Stimulated activated effector memory CD8-positive, alpha-beta T cell treated with anti-CD3 and anti-CD28 coated beads, Interleukin-12 subunit alpha, Interleukin-12 subunit beta, amount 100 ng/mL, for 72 hours (primary cell): ENCODE results near the gene ASB1.

ENCODE experiments used
- ATAC-seq: fragments of 150-1000 bp; cut with Tn5 transposase; 2 replicates; pipeline ENCODE4 v1.10.0; 2021
- DNase-seq, 2 donors: peaks; one replicate each; pipeline ENCODE4 v3.0.0; 2021 to 2022; ENCODE audit warnings: low spot score in 2 of 2
- H3K27ac Mint-ChIP-seq: one replicate; pipeline ENCODE4 v1.8.0; 2022; ENCODE audit warnings: mild to moderate bottlenecking, mixed read lengths
- H3K36me3 Mint-ChIP-seq: one replicate; pipeline ENCODE4 v1.8.0; 2022; ENCODE audit warnings: mild to moderate bottlenecking, mixed read lengths
- H3K4me1 Mint-ChIP-seq: one replicate; pipeline ENCODE4 v1.8.0; 2022; ENCODE audit warnings: mixed read lengths
- H3K4me3 Mint-ChIP-seq: one replicate; pipeline ENCODE4 v1.8.0; 2022; ENCODE audit warnings: mild to moderate bottlenecking, mixed read lengths
- H3K9me3 Mint-ChIP-seq: one replicate; pipeline ENCODE4 v1.8.0; 2022; ENCODE audit warnings: mixed read lengths

Gene ASB1

DNA sequence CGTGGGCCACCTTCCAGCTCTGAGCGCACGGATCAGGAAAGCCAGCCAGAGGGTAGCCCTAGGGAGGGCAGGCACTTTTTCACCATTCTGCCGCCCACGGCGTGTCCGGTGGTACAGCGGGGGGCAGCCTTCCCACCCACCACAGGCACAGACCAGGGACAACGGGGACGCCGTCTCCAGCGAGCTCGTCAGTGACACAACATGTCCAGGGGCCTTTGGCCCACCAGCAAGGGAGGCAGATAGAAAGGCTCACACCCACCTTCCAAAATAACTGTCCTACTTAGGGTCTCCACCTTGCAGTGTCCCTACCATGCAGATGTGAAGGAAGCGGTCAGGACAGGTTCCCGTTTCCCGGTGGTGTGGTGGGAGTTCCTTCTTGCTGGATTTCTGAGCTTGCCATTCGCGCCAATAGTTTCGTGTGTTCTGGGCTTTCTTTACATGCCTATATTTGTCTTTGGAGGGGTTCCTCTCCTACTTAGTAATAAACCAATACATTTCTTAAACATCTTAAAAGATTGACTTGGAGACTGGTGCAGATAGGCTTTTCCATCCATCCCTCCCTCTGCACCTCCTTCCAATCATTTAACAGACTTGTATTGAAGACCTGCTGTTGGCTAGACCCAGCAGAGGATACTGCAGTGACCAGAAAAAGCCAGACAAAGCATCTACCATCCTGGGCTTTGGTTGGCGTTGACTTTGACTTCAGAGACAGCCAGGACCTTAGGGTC, 872 bp downstream of the ASB1 start:
- H3K4me1 Mint-ChIP-seq: peaks cover 38% of the 10 kb centered on the region
- peak overlapping the region; percentile 93 for H3K27ac Mint-ChIP-seq
- no peaks in the 10 kb centered on the region for H3K9me3 Mint-ChIP-seq
- peaks cover 29% of the 10 kb centered on the region for H3K36me3 Mint-ChIP-seq
- H3K4me3 Mint-ChIP-seq: peak overlapping the region; percentile 82
- DNase-seq (no peak), ATAC-seq (peak; percentile 8)

DNA sequence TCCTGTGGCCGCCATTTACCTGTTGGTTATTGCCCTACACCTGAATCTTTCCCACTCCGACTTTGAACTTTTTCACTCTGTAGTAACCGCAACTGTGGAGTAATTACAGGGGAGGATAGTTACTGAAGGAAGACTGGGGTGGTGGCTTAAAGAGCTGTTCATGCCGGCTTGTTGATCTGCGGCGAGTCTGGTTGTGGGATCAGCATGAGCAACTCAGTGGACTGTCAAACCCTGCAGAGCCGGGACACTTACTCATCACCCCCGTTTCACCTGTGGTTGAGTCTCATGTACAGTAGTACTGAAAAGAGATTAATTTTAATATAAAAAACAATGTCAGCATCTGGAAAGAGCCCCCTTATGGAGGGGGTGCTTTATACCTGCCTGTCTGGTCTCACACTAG, 2.1 kb downstream of the ASB1 start:
- no peaks in the 10 kb centered on the region for H3K9me3 Mint-ChIP-seq
- H3K4me1 Mint-ChIP-seq: peaks cover 39% of the 10 kb centered on the region
- DNase-seq (no peak), ATAC-seq (no peak)
- H3K4me3 Mint-ChIP-seq: peak overlapping the region; percentile 82
- peak overlapping the region; percentile 93 for H3K27ac Mint-ChIP-seq
- peaks cover 37% of the 10 kb centered on the region for H3K36me3 Mint-ChIP-seq

DNA sequence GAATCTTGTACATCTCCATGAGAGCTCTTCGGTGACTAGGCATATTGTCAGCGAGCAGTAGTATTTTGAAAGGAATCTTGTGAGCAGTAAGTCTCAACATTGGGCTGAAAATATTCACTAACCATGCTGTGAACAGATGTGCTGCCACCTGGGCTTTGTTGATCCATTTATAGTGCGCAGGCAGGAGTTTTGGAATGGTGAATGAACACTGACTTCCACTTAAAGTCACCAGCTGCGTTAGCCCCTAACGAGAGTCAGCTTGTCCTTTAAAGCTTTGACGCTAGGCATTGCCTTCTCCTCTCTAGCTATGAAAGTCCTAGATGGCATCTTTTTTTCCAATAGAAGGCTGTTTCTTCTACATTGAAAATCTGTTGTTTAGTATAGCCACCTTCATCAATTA, 4.1 kb downstream of the ASB1 start:
- Mint-ChIP-seq H3K9me3 (no peaks in the 10 kb centered on the region), H3K27ac (peak overlapping the region; percentile 23), H3K4me3 (no peak overlapping the region), H3K4me1 (peaks cover 43% of the 10 kb centered on the region), H3K36me3 (peaks cover 51% of the 10 kb centered on the region)
- no peak for ATAC-seq
- no peak for DNase-seq

DNA sequence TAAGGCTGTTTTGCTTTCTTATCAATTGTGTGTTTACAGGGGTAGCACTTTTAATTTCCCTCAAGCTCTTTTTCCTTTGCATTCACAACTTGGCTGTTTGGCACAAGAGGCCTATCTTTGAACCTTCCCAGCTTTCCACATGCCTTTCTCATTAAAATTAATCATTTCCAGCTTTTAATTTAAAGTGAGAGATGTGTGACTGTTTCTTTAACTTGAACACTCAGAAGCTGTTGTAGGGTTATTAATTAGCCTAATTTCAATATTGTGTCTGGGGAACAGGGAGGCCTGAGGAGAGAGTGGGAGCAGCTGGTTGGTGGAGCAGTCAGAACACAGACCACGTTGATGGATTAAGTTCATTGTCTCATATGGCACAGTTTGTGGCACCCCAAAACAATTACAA, 4.7 kb downstream of the ASB1 start:
- Mint-ChIP-seq H3K9me3 (no peaks in the 10 kb centered on the region), H3K4me1 (peaks cover 37% of the 10 kb centered on the region), H3K4me3 (no peak overlapping the region), H3K27ac (peak overlapping the region; percentile 6), H3K36me3 (peaks cover 58% of the 10 kb centered on the region)
- no peak for DNase-seq
- ATAC-seq: no peak

- ATAC-seq: no peak
- H3K36me3 Mint-ChIP-seq: peaks cover 66% of the 10 kb centered on the region
- no peak overlapping the region for H3K27ac Mint-ChIP-seq
- no peaks in the 10 kb centered on the region for H3K9me3 Mint-ChIP-seq
- H3K4me3 Mint-ChIP-seq: no peak overlapping the region
- DNase-seq: no peak
- peaks cover 35% of the 10 kb centered on the region for H3K4me1 Mint-ChIP-seq
Measured at GRCh38 chr2:238433300-238433915, 6.7 kb downstream of the ASB1 start.

DNA sequence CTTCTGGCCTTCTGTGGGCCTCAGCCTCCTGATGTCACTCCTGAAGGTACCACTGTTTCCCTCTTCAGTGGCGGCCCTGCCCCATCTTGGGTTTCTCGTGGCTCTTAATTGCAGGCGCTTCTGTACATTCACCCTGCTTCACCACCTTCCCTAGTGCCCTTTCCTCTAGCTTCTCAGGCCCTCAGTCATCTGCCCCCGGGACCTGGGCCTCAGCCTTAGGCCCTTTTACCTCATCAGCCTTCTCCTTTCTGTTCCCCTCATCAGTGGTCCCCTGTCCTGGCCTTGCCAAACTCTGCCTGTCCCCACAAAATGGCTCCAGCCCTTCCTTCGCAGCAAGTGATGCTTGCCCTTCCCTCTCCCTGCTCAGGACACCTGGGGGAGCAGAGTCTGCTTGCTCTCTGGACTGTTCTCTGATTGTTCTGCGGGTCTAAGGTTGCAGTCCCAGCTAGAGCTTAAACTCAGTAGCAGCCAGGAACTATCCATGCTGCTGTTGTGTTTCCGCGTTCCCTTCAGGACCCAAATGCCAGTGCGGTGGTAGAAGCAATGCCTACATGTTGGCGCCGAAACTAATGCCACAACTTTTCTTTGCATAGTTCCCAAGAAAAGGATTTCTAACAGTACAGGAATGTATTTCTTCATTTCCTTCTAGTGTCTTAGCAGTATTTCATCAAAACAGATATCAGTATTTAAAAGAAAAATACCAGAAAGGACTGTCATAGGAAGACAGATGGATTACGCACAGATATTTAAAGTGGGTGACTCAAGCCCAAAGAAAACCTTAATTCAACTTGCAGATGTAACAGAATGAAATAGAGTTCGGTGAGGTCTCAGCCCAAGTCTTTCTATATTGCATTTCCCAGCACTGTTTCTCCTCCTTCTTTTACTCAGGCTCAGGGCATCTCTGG, 7.5 kb downstream of the ASB1 start:
- DNase-seq: no peak
- no peak overlapping the region for H3K4me3 Mint-ChIP-seq

GRCh38 chr2:238434846-238435751, 8.4 kb downstream of the ASB1 start:
- ATAC-seq: no peak
- peaks cover 78% of the 10 kb centered on the region for H3K36me3 Mint-ChIP-seq

More for the DNA sequence above, 7.5 kb downstream of the ASB1 start:
- Mint-ChIP-seq H3K27ac (peak overlapping the region; percentile 79), H3K36me3 (peaks cover 74% of the 10 kb centered on the region), H3K4me1 (peaks cover 36% of the 10 kb centered on the region), H3K9me3 (no peaks in the 10 kb centered on the region)
- no peak for ATAC-seq

GRCh38 chr2:238435752-238436096, 9.0 kb downstream of the ASB1 start:
- H3K4me3 Mint-ChIP-seq: no peak overlapping the region
- H3K27ac Mint-ChIP-seq: no peak overlapping the region
- DNase-seq (no peak), ATAC-seq (no peak)
- peaks cover 78% of the 10 kb centered on the region for H3K36me3 Mint-ChIP-seq
- H3K4me1 Mint-ChIP-seq: peaks cover 42% of the 10 kb centered on the region
- no peaks in the 10 kb centered on the region for H3K9me3 Mint-ChIP-seq

More at GRCh38 chr2:238434846-238435751, 8.4 kb downstream of the ASB1 start:
- H3K27ac Mint-ChIP-seq: no peak overlapping the region
- no peaks in the 10 kb centered on the region for H3K9me3 Mint-ChIP-seq
- peaks cover 41% of the 10 kb centered on the region for H3K4me1 Mint-ChIP-seq
- DNase-seq: no peak
- no peak overlapping the region for H3K4me3 Mint-ChIP-seq

- peak overlapping the region; percentile 37 for H3K4me3 Mint-ChIP-seq
- peak overlapping the region; percentile 75 for H3K27ac Mint-ChIP-seq
- DNase-seq: peak in 1 of 2 donors; percentile 75
- H3K36me3 Mint-ChIP-seq: peaks cover 93% of the 10 kb centered on the region
- peaks cover 48% of the 10 kb centered on the region for H3K4me1 Mint-ChIP-seq
- peak; percentile 97 for ATAC-seq
- no peaks in the 10 kb centered on the region for H3K9me3 Mint-ChIP-seq
Measured at GRCh38 chr2:238438856-238439849, 12.4 kb downstream of the ASB1 start.

GRCh38 chr2:238439917-238440316, 13.2 kb downstream of the ASB1 start:
- no peaks in the 10 kb centered on the region for H3K9me3 Mint-ChIP-seq
- H3K4me1 Mint-ChIP-seq: peaks cover 41% of the 10 kb centered on the region
- ATAC-seq: peak; percentile 72
- H3K27ac Mint-ChIP-seq: peak overlapping the region; percentile 44
- DNase-seq: no peak
- H3K4me3 Mint-ChIP-seq: peak overlapping the region; percentile 37
- peaks cover 95% of the 10 kb centered on the region for H3K36me3 Mint-ChIP-seq

DNA sequence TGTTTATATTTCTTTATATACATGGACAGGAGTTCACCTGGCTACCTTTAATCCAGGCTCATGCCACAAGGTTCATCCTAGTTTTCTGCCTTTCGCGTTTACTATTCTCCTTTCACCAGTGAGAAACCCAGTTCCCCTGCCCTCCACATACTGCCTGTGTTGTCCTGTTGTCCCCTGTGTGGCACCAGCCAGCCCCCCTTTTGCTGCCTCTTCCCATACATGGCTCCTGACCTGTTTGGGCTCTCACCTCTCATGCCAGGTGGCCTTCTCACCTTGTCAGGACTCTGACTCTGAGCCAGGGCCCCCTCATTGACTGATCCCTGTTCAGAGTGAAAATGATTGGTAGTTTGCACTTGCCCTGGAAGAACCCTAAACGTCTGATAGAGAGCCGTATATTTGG, 13.6 kb downstream of the ASB1 start:
- ATAC-seq (no peak), DNase-seq (no peak)
- H3K27ac Mint-ChIP-seq: no peak overlapping the region
- H3K4me3 Mint-ChIP-seq: peak overlapping the region; percentile 37
- H3K9me3 Mint-ChIP-seq: no peaks in the 10 kb centered on the region
- peaks cover 98% of the 10 kb centered on the region for H3K36me3 Mint-ChIP-seq
- H3K4me1 Mint-ChIP-seq: peaks cover 41% of the 10 kb centered on the region

- DNase-seq (no peak), ATAC-seq (no peak)
- peaks cover 98% of the 10 kb centered on the region for H3K36me3 Mint-ChIP-seq
- H3K4me1 Mint-ChIP-seq: peaks cover 41% of the 10 kb centered on the region
- no peak overlapping the region for H3K27ac Mint-ChIP-seq
- no peaks in the 10 kb centered on the region for H3K9me3 Mint-ChIP-seq
- peak overlapping the region; percentile 37 for H3K4me3 Mint-ChIP-seq
Measured at GRCh38 chr2:238440767-238441166, 14.0 kb downstream of the ASB1 start.

GRCh38 chr2:238441262-238442114, 14.8 kb downstream of the ASB1 start:
- Mint-ChIP-seq H3K27ac (no peak overlapping the region), H3K4me3 (no peak overlapping the region), H3K4me1 (peaks cover 40% of the 10 kb centered on the region), H3K9me3 (no peaks in the 10 kb centered on the region), H3K36me3 (peaks cover 98% of the 10 kb centered on the region)
- ATAC-seq (no peak), DNase-seq (no peak)
